22Rv1 (cell line): Measurements from ENCODE around the gene HEXD.
A peak's percentile ranks its signal among the peaks of the same experiment; 100 is the strongest.

Experiments
- H3K27ac ChIP-seq: fragments of 450-650 bp; 2 replicates; pipeline ENCODE4 v1.5.1; 2017
- ZFX ChIP-seq: fragments of 450-650 bp; IDR thresholded peaks from 2 replicates; pipeline ENCODE4 v1.6.1; 2017; ENCODE audit warnings: antibody characterized with exemption, borderline replicate concordance
- TF ChIP-seq, protein P1 (sequence below): fragments of 450-650 bp; IDR thresholded peaks from 2 replicates; pipeline ENCODE4 v1.5.1; 2017; ENCODE audit warnings: mild to moderate bottlenecking

HEXD gene

DNA sequence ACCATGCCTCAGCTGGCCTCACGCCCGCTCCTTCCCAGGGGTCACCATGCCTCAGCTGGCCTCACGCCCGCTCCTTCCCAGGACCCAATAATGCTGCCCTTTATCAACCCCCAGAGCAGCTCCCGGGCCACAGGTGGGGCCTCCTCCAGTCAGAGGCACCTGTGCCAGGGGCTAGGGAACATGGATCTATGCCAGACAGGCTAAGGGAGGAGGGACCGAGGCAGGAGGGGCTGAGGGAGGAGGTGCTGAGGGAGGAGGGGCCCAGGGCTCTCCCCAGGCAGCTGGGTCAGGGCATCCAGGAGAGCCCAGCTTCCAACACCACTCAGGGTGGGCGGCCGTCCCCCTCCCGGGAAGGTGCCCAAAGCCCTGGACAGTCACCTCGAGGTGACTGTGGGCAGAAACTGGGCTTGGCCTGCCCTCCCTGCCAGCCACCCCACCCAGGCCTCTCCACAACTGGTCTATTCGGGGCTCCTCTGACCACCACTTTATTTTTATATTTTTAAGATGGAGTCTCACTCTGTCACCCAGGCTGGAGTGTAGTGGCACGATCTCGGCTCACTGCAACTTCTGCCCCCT is 27.2 kb upstream of the HEXD start:
- no peak overlapping the region for H3K27ac ChIP-seq
- no peak for TF ChIP-seq ZFX
- TF ChIP-seq, protein P1, sequence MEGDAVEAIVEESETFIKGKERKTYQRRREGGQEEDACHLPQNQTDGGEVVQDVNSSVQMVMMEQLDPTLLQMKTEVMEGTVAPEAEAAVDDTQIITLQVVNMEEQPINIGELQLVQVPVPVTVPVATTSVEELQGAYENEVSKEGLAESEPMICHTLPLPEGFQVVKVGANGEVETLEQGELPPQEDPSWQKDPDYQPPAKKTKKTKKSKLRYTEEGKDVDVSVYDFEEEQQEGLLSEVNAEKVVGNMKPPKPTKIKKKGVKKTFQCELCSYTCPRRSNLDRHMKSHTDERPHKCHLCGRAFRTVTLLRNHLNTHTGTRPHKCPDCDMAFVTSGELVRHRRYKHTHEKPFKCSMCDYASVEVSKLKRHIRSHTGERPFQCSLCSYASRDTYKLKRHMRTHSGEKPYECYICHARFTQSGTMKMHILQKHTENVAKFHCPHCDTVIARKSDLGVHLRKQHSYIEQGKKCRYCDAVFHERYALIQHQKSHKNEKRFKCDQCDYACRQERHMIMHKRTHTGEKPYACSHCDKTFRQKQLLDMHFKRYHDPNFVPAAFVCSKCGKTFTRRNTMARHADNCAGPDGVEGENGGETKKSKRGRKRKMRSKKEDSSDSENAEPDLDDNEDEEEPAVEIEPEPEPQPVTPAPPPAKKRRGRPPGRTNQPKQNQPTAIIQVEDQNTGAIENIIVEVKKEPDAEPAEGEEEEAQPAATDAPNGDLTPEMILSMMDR: no peak

DNA sequence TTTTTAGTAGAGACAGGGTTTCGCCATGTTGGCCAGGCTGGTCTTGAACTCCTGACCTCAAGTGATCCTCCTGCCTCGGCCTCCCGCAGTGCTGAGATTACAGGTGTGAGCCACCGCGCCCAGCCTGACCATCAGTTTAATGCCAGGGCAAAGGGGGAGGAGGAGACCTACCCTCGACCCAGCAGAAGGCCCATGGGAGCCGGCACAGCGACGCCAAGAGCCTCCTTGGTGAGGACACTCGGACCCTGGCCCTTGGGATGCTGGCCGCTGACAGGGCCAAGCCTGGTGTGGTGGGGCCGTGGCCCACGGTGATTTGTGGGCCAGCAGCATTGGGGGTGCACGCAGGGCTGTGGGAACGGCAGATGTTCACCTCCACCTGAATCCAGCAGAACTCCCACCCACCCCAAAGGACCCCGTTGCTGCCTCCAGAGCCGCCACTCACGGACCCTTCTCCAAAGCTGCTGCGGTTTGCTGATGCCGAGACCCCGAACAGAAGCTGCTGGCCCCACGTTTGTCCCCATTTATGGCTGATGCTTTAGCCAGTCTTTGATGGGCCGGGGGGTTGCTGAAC is 26.6 kb upstream of the HEXD start:
- H3K27ac ChIP-seq: no peak overlapping the region
- TF ChIP-seq, protein P1: no peak
- no peak for TF ChIP-seq ZFX

DNA sequence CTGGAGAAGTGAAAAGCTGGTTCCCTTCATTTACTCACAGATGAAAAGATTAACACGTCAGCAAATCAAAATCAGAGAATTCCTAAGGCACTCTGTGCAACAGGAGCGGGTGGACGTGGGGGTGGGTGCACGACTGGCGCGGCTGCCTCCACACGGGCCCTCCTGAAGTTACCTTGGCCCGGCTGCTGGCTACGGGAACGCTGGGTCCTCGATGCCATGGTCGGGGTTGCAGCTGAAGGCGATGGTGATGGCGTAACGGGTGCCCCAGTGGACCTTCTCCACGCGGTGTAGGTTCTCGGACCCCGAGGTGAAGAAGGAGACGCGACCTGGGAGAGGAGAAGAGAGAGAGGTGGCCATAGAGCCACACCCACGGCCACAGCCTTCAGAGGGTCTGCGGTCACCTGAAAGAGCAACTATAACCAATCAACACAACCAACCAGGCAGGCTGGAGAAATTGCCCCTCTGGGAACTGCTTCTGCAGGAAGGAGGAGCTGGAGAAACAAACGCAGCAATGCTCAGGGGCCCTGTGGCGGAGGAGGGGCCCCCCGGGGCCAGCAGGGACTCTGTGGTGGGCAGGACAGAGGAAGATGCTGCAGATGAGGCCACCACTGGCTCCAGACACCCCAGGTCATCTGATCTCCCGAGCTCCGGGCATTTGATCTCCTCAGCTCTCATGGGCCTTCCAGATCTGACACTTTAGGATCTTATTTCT is 25.8 kb upstream of the HEXD start:
- no peak for TF ChIP-seq ZFX
- TF ChIP-seq, protein P1: no peak
- H3K27ac ChIP-seq: no peak overlapping the region

DNA sequence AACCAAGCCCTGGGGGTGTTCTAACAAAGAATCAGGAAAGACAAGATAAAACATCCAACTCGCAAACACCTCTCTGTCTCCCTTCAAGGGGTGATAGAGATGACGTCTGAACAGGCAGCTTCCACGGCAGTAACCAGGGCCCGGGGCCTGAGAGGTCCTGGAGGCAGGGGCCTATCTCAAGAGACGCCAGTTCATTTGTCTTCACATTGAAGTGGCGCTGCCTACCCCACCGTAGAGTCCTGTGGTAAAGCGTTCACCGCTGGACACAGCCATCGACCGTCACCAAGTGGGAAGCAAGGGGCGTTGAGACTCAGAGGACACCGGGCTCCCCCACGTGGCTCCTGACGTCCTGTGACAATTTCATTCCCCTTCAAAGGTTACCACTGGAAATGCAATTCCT is 25.2 kb upstream of the HEXD start:
- no peak overlapping the region for H3K27ac ChIP-seq

DNA sequence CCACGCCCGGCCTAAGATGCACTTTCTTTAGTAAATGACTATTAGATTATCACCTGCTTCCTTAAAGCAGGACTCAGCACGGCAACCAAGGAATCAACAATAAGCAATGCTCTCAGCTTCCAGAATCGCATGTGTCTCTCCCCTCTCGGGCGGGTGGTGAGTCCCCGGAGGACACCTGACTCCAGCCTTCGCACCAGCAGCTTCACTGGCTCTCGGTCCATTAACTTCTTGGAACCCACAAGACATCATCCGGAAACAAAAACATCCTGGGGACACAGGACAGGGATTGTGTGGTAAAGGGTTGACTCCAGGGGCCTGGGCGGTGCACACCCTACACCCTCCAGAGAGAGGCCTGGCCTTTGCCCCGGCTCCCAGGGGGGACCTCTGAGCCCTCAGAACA is 23.9 kb upstream of the HEXD start:
- TF ChIP-seq, protein P1: no peak
- TF ChIP-seq ZFX: no peak
- no peak overlapping the region for H3K27ac ChIP-seq

More for the DNA sequence above, 25.2 kb upstream of the HEXD start:
- TF ChIP-seq, protein P1: no peak
- no peak for TF ChIP-seq ZFX

DNA sequence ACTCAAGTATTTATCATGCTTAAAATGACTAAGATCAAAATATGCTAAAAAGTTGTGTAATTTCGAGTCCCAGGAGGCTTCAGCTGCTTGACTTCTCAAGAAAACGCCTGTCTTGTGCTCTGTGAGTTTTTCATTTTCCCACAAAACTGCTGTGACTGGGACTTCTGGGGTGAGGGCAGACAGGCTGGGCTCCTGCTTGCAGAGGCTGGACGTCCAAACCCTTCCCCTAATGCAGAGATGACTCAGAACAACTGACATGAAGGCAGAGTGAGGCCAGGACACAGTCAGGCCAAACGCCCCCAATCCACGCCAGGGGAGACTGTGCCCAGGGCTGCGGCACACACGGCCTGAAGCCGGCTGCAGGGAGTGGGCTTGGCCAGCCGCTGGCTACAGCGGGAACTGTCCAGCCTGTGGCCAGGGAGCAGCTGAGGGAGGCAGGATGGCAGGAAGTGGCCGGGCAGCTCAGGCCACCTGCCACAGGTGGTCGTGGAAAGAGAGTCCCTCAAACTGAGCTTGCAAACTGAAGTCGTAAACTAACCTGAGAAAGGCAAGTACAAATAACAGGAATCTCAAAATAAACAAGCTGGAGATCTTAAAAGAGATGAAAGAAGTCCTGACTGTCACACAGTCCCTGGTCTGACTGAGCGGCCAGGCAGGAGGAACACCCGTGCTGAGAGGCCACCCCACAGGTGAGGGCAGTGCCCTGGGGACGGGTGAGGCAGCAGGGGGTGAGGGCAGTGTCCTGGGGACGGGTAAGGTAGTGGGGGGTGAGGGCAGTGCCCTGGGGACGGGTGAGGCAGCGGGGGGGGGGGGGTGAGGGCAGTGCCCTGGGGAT is 21.3 kb upstream of the HEXD start:
- TF ChIP-seq, protein P1: no peak
- no peak for TF ChIP-seq ZFX
- H3K27ac ChIP-seq: 0 out of 2 replicates have a peak overlapping the region, but pooled peaks have one; percentile 34
